Suprapubic skin (tissue), 4 donors: Measurements from ENCODE around the gene CTPS1. TPM values are rescaled to one million over a fixed set of nuclear protein-coding genes. Genes with fewer than 3 reads are reported as not detected.
A peak's percentile ranks its signal among the peaks of the same experiment; 100 is the strongest.

ENCODE experiments used
- DNase-seq, 2 donors: peaks; one replicate each; pipeline ENCODE4 v3.0.0-alpha.2; 2019; ENCODE audit warnings: low spot score in 2 of 2
- H3K27ac ChIP-seq: fragments of 200-600 bp; sonication (generic); one replicate; pipeline ENCODE4 v1.5.1; 2019
- H3K27me3 ChIP-seq: fragments of 200-600 bp; sonication (generic); one replicate; pipeline ENCODE4 v1.5.1; 2019
- H3K36me3 ChIP-seq: fragments of 200-600 bp; sonication (generic); one replicate; pipeline ENCODE4 v1.5.1; 2019
- H3K4me1 ChIP-seq: fragments of 200-600 bp; sonication (generic); one replicate; pipeline ENCODE4 v1.5.1; 2019
- H3K4me3 ChIP-seq: fragments of 200-600 bp; sonication (generic); one replicate; pipeline ENCODE4 v1.5.1; 2019; ENCODE audit warnings: mild to moderate bottlenecking
- H3K9me3 ChIP-seq: fragments of 200-600 bp; sonication (generic); one replicate; pipeline ENCODE4 v1.5.1; 2019
- EP300 ChIP-seq: sonication (generic); formaldehyde crosslinking; IDR thresholded peaks from one replicate; pipeline ENCODE4 v1.6.1; 2017; ENCODE audit warnings: antibody characterized with exemption
- POLR2A ChIP-seq, 2 donors: fragments of 450-650 bp; IDR thresholded peaks; one replicate each; pipeline ENCODE4 v1.6.1; 2017; ENCODE audit warnings: antibody characterized with exemption in 2 of 2, mild to moderate bottlenecking in 2 of 2, moderate library complexity in 2 of 2
- POLR2AphosphoS5 ChIP-seq, 3 donors: sonication (generic); formaldehyde crosslinking; IDR thresholded peaks; one replicate each; pipeline ENCODE4 v1.6.1; 2017; ENCODE audit warnings: antibody characterized with exemption in 3 of 3
- WGBS: methylation state at CpG from one replicate; pipeline ENCODE4 v1.1.5; 2018; 5-methylcytosine and 5-hydroxymethylcytosine counted together
- total RNA-seq, 4 donors: library from RNA; depleted of rRNA; stranded (reverse); fragments of >200 nt; gene quantifications; one replicate each; pipeline ENCODE4 v1.1.0, GENCODE V29; 2016
- TF ChIP-seq, protein P1 (sequence below), 2 donors: fragments of 200-600 bp in 1 of 2; fragments of 450-650 bp in 1 of 2; sonication (generic) in 1 of 2; IDR thresholded peaks; one replicate each; pipeline ENCODE4 v1.5.1; 2016 to 2019; ENCODE audit warnings: antibody characterized with exemption in 2 of 2, mild to moderate bottlenecking in 1 of 2, moderate library complexity in 1 of 2

The CTPS1 gene
- total RNA-seq, 4 donors from 2014 or later = 15.9 to 23.6 (median 20.0) TPM

DNA sequence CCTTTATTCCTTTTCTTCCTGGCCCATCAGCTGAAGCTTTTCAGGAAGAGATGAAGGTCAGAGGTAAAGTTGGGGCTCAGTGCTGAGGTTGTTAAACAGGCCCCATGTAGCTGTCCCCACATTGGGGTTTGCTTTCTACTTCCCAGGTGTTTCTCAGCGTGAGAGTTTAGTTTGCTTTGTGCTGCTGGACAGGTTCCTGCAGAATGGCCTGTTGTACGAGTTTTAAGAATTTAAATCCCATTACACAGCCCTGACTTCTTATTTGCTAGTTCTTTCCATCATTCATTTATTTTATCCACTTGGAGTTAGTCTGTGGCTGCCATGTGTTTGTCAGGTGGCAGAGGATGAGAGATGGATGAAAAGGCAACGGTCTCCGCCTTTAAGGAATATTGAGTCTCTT is 19.2 kb downstream of the CTPS1 start:
- TF ChIP-seq, protein P1, sequence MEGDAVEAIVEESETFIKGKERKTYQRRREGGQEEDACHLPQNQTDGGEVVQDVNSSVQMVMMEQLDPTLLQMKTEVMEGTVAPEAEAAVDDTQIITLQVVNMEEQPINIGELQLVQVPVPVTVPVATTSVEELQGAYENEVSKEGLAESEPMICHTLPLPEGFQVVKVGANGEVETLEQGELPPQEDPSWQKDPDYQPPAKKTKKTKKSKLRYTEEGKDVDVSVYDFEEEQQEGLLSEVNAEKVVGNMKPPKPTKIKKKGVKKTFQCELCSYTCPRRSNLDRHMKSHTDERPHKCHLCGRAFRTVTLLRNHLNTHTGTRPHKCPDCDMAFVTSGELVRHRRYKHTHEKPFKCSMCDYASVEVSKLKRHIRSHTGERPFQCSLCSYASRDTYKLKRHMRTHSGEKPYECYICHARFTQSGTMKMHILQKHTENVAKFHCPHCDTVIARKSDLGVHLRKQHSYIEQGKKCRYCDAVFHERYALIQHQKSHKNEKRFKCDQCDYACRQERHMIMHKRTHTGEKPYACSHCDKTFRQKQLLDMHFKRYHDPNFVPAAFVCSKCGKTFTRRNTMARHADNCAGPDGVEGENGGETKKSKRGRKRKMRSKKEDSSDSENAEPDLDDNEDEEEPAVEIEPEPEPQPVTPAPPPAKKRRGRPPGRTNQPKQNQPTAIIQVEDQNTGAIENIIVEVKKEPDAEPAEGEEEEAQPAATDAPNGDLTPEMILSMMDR (IDR thresholded peaks at IDR 0.05) = no peak
- TF ChIP-seq EP300 (no peak), POLR2A (IDR thresholded peaks at IDR 0.05) (no peak), POLR2AphosphoS5 (IDR thresholded peaks at IDR 0.05) (no peak)
- Histone ChIP-seq H3K27ac (no peak overlapping the region), H3K4me1 (peaks cover 10% of the 10 kb centered on the region), H3K4me3 (no peak overlapping the region), H3K9me3 (no peaks in the 10 kb centered on the region), H3K36me3 (peaks cover 56% of the 10 kb centered on the region), H3K27me3 (no peaks in the 10 kb centered on the region)
- DNase-seq = no peak
- 82% methylated on average over 4 of the region's 4 CpGs for WGBS

DNA sequence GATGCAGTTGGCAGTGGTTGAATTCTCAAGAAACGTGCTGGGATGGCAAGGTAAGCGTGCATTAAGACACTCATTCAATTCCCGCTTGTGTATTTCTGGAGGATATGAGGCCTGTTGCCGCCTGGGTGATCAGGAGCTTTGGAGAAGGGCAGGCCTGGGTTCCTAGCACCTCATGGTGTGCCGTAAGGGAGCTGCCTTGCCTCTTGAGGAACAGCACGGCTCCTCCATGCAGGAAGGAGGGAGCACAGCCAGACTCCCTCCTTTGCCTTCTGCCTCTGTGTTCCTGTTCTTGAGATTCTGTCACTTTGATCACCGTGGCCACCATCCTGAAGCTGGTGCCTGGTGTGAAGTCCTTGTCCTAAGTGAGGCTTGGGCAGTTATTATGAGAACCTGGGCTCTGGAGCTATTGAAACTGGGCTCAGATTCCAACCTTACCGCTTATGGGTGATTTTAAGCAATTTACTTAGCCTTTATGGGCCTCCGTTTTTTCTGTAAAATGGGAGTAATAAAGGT is 23.7 kb downstream of the CTPS1 start:
- Histone ChIP-seq H3K36me3 (peaks cover 54% of the 10 kb centered on the region), H3K27ac (peak overlapping the region; percentile 47), H3K27me3 (no peaks in the 10 kb centered on the region), H3K4me1 (peaks cover 25% of the 10 kb centered on the region), H3K4me3 (no peak overlapping the region), H3K9me3 (no peaks in the 10 kb centered on the region)
- TF ChIP-seq, protein P1 (IDR thresholded peaks at IDR 0.05) = no peak
- TF ChIP-seq EP300 (no peak), POLR2AphosphoS5 (IDR thresholded peaks at IDR 0.05) (no peak), POLR2A (IDR thresholded peaks at IDR 0.05) (no peak)
- no peak for DNase-seq
- 83% methylated on average over 9 of the region's 9 CpGs for WGBS

DNA sequence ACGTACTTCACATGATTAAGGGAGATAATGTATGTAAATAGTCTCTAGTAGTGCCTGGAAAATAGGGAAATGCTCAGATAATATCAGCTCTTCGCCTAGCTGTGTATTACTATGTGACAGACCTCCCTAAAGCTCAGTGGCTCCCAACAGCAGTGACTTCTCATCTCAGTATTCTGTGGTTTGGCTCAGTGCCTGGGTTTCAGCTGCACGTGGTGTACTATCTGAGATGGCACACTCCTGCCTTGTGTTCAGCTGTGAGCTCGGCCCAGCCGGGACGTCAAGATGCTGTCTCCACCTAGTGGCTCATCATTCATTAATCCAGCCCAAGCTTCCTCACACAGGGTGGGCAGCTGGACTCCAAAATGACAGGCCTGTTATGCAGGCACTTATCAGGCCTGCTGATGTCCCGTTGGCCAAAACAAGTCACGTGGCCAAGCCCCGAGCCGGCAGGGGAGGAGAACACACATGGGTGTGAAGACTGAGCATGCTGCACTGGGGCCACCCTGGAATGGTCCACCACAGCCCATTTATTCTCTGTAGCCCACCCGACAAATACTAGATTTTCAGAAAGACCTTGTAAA is 24.2 kb downstream of the CTPS1 start:
- TF ChIP-seq, protein P1 (IDR thresholded peaks at IDR 0.05) = peak; percentile 34 to 56
- TF ChIP-seq POLR2AphosphoS5 (IDR thresholded peaks at IDR 0.05) (no peak), POLR2A (IDR thresholded peaks at IDR 0.05) (no peak), EP300 (no peak)
- 45% methylated on average over 9 of the region's 11 CpGs for WGBS
- Histone ChIP-seq H3K4me3 (no peak overlapping the region), H3K27ac (peak overlapping the region; percentile 47), H3K4me1 (peaks cover 25% of the 10 kb centered on the region), H3K36me3 (peaks cover 54% of the 10 kb centered on the region), H3K27me3 (no peaks in the 10 kb centered on the region), H3K9me3 (no peaks in the 10 kb centered on the region)
- peak; percentile 97 for DNase-seq

DNA sequence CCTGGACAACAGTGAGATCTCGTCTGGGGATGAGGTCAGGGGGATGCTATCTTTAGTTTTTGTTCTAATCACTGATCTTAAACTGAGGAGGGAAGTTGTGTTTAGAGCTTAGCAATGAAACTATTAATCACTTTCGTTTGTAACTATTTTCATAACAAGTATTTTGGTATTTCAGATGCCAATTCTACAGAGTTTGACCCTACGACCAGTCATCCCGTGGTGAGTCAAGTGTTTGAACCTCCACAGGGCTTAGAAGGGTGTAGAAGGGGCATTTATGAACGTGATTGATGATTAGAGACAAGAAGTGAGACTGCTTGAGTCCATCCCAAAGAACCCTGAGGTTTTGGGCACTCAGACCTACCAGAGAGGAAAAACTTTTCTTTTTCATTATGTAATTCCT is 26.4 kb downstream of the CTPS1 start:
- no peak for TF ChIP-seq EP300
- TF ChIP-seq POLR2AphosphoS5 (IDR thresholded peaks at IDR 0.05) = no peak
- Histone ChIP-seq H3K4me1 (peaks cover 25% of the 10 kb centered on the region), H3K9me3 (no peaks in the 10 kb centered on the region), H3K36me3 (peaks cover 46% of the 10 kb centered on the region), H3K27ac (no peak overlapping the region), H3K4me3 (no peak overlapping the region), H3K27me3 (no peaks in the 10 kb centered on the region)
- no peak for DNase-seq
- 88% methylated on average over 5 of the region's 5 CpGs for WGBS

DNA sequence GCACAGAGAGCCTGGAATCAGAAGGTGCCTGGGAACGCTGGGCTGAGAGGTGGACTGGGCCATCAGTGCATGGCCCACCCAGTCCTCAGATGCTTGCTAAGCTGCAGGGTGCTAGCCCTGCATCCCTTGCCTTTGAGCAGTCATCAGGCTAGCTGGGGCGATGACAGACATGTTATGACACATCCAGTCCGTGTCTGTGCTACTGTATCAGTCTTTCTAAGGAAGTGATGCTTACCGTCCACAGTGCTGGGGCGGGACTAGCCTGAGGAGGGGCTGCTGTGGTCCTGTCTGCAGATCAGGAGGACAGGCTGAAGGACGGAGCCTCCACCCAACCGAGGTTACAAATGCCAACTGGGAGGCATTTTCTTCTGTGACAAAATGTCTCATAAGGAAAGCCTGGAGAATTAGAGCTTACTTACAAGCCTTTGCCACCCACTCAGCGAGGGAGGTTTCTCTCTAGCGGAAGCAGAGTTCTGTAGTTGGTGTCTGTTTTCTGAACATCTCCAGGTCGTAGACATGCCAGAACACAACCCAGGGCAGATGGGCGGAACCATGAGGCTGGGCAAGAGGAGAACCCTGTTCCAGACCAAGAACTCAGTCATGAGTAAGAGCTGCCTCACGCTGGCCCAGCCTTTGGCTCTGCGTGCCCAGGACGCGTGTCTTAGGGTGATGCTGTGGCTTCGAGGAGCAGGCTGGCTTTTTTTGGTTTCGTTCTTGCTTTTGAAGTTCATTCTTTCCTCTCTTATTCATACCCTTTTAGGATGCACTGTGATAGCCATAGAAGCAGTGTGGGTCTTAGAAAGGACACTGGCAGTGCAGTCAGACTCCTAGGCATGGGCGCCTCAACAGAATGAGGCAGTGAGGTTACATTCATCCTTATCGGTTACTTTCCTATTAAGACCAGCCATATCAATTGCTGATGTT is 27.7 kb downstream of the CTPS1 start:
- Histone ChIP-seq H3K9me3 (no peaks in the 10 kb centered on the region), H3K27me3 (no peaks in the 10 kb centered on the region), H3K36me3 (peaks cover 54% of the 10 kb centered on the region), H3K27ac (peak overlapping the region; percentile 57), H3K4me1 (peaks cover 25% of the 10 kb centered on the region), H3K4me3 (no peak overlapping the region)
- no peak for TF ChIP-seq POLR2AphosphoS5 (IDR thresholded peaks at IDR 0.05)
- TF ChIP-seq POLR2A (IDR thresholded peaks at IDR 0.05) = no peak
- TF ChIP-seq, protein P1 (IDR thresholded peaks at IDR 0.05) = no peak
- no peak for TF ChIP-seq EP300
- DNase-seq = no peak
- 64% methylated on average over 19 of the region's 19 CpGs for WGBS
